GM21717 (cell line): ENCODE results near the gene CHRNB4.

Experiments
- ATAC-seq: cut with Tn5 transposase; IDR thresholded peaks from one replicate; pipeline ENCODE4 v1.9.1; 2021; ENCODE audit warnings: mild to moderate bottlenecking, moderate library complexity; ENCODE audit not compliant: unreplicated experiment

The CHRNB4 gene

DNA sequence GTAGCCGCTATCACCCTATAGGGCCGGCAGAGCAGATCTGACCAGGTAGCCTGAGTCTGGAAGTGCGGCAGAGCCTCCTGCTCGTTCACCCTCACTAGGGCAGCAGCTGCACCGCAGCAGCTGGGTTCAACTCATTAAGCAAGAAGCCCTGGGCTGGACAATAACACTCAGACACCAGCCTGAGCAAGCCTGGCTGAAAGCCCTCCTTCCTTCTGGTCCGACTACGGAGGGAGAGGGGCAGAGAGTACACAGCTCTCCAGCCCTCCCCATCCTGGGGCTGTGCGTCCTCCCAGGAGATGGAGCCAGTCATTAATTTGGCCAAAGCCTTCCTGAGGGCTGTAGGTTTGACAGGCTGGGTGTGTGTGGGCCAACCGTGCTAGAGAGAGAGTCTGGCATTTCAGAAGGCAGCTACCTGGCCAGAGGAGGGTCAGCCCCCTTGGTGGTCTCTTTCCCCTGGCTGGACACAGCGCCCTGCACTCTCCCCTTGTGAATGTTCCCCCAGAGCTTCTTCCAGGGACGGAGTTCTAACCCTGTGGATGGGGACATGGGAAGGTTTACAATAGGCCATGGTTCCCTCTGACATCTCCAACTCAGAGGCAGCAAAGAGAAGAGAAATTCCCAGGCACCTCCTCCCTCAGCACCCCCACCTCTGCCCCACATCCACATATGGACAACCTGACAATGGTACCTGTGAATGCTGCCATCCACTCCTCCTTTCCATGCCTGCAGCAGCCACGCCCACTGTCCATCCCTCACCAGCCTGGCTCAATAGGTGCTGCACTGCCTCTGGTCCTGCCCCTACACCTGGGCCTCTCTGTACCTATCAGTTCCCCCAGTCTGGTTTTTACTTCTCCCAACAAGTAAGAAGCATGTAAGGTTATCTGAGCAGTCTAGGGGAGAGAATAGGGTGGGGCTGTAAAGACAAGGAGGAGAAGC is 6.5 kb downstream of the CHRNB4 start:
- ATAC-seq = no peak

DNA sequence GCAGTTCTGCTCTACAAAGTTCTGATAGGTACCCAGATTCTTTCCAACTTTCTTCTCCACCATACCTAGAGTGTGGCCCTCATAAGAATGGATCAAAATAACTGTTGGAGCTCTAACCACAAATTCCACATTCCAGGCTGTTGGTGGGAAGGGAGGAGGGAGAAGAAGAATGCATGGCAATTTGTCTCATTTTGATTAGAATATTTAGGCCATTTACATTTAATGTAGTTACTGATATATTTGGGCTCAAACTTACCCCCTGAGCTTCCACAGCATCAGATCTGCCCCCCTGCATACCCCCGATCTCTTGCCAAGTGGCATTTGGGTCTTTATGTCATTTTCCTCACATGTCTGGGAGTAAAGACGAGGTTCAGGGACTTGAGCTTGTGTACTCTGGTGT is 7.7 kb downstream of the CHRNB4 start:
- no peak for ATAC-seq

DNA sequence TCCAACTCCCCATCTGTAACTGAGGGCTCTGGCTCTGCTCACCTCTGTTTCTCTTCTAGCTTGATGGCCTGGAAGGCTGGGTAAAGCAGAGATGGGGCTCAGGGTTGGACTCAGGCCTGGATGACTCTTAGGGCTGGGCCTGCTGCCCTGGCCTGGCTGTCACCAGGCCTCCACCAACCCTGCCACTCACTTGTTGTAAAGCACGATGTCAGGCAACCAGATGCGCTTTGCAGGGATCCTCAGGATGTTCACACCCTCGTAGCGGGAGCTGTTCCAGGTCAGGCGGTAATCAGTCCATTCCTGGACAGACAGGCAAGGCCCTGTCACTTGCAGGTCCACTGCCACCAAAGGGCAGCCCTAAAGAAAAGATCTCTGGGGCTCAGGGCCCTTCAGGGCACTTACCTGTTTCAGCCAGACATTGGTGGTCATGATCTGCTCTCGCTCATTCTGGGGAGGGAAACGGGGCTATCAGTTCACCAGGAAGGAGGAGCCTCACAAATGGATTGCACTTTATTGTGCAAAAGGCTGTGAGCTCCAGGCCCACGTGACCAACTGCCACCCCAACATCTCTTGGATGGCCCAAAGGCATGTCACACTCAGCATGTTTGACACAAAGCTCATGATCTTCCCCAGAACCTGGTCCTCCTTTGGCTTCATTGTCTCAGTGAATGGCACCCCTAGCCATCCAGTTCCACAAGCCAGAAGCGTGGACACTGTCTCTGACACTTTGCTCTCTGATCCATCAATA is 9.9 kb downstream of the CHRNB4 start:
- ATAC-seq = no peak

DNA sequence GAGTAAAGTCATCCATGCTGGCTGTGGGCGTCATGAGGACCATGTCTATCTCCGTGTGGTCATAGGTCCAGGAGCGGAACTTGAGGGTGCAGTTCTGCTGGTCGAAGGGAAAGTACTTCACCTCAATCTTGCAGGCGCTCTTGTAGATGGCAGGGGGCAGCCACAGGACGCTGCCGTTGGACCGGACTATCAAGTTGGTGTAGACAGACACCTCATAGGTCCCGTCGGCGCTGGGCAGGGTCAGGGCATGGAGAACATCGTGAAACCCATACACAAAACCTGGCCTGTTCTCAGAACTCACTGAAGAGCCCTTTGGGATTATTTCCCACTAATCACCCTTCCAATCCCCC is 11.3 kb downstream of the CHRNB4 start:
- ATAC-seq = no peak

DNA sequence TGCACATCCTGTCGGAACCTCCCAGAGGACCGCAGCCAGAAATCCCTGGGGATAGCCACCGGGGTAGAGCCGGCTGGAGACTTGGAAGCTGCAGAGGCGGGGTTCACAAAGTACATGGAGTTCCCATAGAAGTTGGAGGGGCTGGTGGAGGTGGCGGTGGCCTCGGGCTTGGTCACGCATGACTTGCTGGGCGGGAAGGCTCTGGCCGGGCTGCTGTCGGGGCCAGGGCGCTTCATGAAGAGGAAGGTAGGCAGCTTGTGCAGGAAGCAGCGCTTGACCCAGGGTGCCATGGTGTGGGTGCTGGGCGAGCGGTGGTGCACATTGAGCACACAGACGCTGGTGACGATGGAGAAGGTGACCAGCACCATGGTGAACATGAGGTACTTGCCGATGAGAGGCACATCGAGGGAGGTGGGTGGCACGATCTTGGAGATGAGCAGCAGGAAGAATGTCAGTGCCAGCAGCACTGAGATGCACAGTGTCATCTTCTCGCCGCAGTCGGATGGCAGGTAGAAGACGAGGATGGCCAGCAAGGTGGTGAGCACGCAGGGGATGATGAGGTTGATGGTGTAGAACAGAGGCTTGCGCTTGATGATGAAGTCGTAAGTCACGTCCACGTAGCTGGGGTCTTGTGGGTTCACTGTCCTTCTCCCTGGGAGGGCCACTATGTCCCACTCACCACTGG is 11.8 kb downstream of the CHRNB4 start:
- no peak for ATAC-seq

DNA sequence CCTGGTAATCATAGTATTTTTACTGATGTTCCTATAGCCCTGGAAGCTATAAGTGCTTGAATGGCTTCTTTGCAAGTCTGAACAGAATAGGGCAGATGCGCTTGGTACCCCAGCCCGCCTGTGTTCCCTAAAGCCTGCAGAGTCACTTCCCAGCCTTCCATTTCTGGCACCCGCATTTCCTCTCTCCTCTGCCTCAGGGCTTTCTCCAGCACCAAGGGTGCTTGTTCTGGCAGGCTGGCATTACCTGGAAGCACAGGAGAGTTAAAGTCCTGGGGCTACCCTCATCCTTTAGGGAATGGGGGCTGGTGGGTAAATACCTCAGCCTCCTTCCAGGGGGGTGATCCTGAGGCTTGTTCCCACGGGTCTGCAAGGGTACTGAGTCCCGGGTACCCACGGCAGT is 12.8 kb downstream of the CHRNB4 start:
- ATAC-seq = no peak

DNA sequence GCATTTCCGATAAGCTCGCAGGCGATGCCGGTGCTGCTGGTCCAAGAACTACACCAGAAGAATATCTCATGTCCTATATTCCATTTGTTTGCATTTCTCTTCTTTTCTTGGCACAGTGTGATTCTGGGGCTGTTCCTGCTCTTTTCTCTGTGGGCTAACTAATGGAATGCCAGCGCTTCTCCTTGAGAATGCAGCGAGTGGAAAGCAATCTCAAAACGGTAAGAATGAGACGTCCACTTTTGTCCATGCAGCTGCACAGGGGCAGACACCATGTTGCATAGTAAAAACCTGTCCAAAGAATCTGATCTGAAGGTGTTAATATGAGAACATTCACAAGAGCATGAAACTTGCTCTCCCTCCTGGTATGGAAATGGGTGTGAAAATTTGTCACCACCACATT is 13.7 kb downstream of the CHRNB4 start:
- ATAC-seq = no peak

DNA sequence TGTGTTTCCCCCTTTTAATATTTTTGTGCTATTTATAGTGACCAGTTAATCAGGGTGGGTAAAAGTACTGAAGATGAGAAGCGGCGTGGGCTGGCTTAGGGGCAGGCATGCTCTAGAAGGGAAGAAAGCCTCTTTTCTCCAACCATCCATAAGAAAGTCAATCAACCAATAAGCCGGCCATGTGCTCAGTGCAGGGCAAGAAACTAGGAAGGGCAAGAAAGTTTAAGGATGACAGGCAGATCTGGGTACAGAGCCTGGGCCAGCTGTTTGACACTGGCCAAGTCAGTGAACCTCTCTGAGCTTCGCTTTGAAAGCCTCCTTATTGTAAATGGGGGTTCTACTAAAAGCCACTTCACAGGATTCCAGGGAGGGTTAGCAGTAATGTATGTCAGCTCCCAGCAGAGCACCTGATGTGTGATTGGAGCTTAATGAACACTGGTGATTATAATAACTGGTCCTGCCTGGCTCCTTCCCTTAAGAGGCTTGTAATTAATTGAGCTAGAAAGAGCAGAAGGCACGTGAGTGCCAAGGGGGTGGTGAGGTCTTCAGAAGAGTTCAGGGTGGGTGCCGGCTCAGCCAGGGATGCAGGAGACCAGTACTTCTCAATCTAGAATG is 14.5 kb downstream of the CHRNB4 start:
- ATAC-seq = no peak

DNA sequence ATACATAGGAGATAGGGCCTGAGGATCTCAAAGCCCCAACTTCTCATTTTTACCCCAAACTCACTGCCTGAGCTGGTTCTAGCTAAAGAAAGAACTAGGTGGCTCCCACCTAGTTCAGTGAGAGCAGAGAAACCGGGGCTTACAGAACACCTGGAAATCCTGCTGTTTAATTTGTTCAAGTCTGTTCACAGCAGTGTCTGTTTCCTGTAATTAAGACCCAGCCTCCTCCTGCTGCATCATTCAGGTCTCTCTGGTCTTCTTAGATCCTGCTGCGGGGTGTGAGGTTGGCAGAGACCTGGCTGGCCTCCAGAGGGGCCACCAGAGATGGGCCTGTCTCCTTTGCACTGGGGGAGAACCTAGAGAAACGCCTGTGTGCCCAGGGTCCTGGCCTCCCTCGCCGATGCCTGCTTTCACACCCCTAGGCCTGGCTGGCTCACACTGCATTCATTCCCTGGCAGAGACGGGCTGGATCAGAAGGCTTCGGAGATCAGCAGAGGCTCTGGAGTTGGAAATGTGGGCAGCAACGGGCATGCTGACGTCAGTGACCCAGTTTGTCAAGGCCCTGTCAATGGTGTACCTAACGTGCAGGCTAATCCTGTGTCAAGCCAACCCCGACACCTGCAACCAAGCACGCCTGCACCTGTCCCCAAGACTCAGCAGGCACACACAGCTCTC is 15.3 kb downstream of the CHRNB4 start:
- ATAC-seq = no peak

DNA sequence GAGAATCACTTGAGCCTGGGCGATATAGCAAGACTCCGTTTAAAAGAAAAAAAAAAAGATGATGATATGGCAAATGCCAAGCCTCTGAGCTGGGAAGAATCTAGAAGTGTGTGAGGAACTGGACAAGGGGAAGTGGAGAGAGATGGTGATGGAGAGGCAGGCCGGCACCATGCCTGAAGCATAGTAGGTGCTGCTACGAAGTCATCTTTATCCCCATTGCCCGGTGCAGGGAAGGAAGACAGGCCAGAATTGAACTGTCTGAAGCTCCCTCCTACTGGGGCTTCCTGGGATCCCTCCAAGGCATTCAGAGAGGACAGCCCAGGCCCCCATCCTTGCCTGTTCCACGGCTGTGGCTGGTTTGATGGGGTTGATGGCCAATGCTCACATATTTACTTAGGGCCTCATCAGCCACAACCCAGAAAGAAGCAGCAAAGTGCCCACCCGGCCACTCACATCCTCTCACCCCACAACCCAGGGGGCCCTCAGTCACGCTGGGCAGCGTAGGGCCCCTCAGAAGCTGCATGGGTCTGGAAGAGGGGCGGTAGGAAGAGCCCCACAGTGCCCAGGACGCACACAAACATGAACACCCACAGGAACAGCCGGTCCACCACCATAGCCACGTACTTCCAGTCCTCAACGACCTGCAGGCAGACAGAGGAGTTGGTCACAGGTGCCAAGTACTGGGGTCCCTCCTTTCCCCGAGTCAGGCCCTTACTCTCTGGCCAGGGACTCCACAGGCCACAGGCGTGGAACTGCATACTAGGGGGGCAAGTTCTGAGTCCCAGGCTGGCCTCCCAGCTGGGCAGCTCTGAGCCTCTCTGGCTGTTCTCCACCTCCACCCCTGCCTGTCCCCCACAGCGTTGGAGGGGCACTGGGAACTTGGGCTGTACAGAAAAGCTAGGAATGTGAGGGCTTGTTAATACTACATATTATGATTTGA is 16.1 kb downstream of the CHRNB4 start:
- no peak for ATAC-seq

DNA sequence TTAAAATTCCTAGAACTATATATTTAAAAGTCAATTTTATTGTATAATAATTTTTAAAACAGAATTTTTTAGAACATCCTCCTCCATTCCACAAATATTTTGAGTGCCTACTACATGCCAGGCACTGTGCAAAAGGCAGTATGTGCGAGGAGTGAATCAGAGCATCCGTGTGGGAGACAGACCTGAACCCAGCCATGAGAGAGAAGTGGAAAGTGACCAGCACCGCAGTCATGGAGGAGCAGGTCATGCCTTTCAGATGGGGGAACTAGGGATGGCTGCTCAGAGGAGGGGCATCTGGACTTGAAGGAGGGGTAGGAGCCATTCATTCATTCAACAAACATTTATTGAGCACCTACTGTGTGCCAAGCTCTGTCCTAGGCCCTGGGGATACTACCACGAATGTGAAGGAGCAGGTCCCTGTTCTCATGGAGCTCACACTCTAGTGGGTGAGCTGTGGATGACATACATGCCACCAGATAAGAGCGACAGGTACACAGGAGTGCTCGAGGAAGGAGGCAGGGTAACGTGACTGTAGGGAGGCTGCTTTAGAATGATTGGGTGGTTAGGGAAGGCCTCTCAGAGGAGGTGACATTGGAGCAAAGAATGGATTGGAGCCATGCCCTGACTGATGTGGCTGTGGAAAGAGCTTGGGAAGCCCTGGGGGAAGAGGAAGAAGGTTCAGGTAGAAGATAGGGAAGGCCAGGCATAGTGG is 17.1 kb downstream of the CHRNB4 start:
- ATAC-seq = no peak

DNA sequence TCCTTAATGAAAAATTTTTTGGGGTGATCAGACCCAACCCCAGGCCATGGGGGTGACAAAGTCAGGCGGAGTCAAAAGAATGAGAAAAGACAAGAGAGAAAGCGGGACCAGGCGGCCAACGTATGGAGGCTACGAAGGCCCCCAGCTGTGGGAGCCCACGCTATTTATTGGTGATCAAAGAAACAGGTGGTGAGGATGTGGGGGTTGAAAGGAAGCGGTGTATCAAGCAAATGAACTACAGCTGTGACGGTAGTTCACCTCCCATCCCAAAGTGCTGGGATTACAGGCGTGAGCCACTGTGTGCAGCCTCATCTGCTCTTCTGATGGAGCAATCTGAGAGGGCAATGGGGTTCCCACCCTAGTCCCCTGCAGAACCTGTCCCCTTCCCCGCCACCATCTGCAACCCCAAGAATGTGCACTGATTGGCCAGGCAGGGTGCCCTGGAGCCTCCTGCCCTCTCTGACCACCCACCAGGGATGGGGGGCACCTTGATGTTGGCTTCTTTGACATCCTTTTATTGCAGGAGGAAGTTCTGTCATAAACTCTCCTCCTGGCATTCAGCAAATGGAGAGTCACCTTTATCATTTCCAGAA is 19.1 kb downstream of the CHRNB4 start:
- ATAC-seq = no peak

DNA sequence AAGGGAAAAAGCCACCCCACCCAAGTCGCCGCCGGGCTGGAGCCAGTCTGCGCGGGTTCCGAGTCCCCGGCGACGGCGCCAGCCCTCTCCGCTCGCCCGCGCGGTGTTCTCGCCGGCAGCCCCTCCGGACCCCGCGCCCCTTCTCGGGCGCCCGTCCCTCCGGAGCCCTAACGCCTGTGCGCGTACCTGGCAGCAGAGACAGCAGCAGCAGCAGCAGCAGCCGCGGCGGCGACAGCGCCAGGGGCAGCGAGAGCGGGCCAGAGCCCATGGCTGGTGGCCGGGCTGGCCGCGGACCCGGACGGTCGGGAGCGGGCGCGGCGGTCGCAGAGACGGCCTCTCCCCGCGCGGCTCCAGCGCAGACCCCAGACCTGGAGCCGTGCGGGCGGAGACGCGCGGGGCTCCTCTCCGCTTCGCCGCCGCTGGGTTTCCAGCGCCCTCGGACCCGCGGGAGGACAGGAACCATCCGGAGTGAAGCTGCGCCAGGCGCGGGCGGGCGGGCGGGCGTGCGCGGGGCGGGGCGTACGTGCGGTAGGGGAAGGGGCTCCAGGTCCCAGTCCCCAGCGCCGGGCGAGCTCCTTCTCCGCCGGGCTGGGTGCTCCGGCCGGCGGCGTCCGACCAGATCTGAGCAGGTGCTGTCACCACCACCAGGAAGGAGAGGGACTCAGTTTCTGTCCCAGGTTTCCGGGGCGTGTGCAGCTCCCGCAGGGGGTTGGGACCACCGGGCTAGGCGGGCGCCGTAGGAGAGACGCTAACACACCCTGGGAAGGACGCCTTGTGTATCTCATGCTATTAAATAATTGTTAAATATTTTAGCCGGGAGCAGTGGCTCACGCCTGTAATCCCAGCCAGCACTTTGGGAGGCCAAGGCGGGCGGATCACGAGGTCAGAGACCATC is 20.2 kb downstream of the CHRNB4 start, which contains the start of gene CHRNA3:
Gene CHRNA3, minus strand, starts transcription at position 470 of the 895 bp plus-strand sequence. Its CDS starts 202 bp downstream, at position 268.
- ATAC-seq = no peak

DNA sequence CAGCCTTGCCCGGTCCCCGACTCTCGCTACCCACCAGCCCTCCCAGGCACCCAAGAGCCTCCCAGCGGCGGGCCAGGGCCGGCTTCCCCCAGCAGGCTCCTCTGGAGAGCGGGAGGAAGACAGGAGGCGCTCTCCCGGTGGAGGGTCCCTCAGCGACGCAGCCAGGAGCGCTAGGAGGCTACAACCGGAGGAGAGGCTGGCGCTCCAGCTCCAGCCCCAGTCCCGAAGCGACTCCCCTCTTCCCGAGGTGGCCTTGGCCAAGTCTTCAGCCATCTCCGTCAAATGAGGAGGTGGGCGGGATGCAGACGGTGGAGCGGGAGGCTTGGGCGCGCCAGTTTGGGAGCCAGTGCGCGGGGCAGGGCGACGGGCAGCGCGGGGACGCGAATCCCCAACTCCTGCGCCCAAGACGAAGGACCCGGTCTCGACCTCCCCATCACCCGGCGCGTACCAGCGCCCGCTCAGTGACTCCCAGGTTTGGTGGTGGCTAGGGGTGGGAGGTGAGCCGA is 20.9 kb downstream of the CHRNB4 start:
- ATAC-seq = no peak

DNA sequence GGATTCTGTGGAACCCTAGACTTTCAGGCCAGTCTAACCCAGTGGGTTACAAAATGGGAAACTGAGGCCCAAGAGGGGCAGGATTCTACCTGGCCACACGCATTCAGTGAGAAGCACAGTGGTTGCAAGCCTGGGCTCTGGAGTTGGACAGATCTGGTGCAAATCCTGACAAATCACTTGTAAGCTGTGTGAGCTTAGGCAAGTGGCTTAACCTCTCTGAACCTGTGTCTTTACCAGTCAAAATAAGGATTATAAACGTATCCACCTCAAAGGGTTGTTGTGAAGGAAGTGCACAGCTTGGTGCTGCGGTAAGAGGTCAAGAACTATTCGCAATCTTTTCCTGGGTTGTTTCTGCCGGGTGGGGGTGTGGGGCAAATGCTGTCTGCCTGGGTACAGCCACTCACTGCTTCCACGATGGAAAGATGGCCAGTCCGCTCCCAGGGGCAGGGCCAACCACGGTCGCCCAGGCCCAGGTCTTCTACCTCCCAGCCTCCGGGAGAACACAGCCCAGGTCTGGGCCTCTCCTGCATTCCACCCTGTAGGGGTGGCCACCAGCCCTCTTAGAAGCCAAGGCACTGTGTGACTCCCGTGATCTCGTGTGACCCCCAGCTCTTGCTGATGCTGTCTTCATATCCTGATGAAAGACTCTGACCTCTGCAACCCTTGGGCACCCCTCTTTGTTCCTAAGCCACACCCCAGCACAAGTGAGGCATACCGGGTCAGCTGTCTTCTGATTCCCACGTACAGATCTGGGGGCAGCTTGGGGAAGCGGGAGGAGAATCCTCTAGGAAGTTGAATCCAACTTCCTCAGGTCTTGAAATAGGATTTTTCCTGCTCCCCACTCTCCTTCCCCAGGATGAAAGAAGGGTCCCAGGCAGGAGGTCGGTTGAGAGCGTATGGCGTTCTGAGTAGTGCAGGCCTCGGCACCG is 21.7 kb downstream of the CHRNB4 start:
- no peak for ATAC-seq

DNA sequence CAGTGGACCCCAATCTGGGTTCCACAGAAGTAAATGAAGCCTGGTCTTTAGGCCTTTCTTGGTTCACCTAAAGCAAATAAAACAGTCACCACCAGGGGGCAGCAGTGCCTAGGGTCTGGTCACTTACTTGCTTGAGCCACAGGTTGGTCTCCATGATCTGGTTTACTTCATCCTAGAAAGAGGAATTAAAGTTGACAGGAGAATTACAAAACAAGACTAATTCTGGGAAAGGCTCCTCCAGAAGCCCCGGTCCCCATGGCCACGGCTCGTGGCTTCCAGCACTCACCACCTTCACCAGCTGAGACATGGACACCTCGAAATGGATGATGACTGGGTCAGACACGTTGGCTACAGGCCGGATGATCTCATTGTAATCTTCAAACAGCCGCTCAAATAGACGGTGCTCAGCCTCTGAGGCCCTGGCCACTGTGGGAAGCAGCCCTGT is 22.5 kb downstream of the CHRNB4 start:
- no peak for ATAC-seq
